AML-193 (cell line): ENCODE measurements around the gene NHLRC1.

ENCODE experiments used
- DNase-seq, 2 experiments: peaks; one replicate each; lab custom pipeline; 2025; lab: John Stamatoyannopoulos, UW

Gene NHLRC1

DNA sequence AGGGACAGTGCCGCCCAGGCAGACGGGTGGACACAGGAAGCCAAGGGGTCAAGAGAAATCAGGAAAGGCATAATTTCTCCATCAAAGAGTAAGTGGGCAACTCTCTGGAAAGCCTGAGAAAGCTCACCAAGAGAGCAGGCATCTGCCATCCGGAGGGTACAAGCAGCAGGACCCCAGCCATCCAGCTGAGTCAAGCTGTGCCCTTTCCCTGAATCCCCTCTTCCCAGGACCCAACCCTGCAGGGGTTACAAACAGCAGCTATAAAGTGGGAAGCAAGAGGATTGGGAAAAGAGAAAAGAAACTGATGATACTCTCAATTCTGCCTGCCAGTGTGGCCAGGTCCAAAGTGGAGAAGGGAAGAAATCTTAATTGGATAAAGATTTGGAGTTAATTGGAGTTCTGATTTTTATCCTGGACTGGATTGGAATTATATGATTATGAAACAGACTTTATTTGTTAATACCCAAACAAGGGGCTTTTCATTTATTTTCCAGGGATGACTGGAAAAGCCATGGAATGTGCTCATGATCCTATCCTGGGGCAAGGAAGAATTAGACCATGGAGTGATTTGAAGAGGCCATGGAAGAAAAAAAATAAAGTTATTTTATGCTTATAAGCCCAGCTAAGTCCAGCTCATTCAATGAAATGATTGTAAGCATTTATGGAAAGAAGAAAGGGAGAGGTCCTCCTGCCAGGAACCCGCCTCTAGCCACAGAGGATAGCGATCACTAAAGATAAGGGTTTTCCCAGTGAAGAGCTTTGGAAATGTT lies 34.9 kb downstream of the NHLRC1 start:
- no peak for DNase-seq

- DNase-seq = no peak
These were observed 41.3 kb downstream of the NHLRC1 start for GRCh38 chr6:18081025-18081668.

DNA sequence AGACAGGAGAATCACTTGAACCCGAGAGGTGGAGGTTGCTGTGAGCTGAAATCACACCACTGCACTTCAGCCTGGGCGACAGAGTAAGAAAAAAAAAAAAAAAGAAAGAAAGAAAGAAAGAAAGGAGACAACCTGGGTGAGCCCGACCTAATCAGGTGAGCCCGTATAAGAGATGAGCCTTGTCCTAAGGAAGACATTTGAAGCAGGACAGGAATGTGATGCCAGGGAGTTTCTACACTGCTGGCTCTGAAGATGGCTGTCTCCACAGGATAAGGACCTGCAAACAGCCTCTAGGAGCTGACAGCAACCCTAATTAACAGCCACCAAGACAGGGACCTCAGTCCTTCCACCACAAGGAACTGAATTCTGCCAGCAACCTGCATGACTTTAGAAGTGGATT lies 41.9 kb downstream of the NHLRC1 start:
- DNase-seq = no peak

GRCh38 chr6:18078866-18079265 lies 43.6 kb downstream of the NHLRC1 start:
- no peak for DNase-seq

DNA sequence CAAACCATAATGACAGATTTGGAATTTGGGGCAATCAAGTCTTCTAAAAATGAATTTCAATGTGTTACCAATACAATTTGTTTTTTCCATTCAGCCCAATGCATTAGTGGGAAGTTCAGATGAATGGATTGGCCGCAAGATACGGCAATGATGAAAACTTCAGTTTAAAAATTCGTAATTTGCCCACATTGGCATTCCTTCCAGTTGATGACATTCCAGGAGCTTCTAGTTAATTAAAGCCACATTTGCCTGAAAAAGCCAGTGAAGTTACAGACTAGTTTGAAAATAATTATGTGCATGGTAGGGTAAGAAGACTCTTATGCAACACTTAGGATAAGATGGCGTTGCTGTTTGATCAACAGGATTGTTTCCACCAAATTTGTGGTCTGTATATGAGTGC lies 46.2 kb downstream of the NHLRC1 start:
- no peak for DNase-seq

GRCh38 chr6:18072841-18073240 lies 49.6 kb downstream of the NHLRC1 start:
- no peak for DNase-seq

- no peak for DNase-seq
These were observed 52.0 kb downstream of the NHLRC1 start for GRCh38 chr6:18070486-18070885.
